Neuron (in vitro differentiated cells): ENCODE data around the gene INTS2.
"Not testable (repeated sequence)": the region's sequence is repeated elsewhere in the genome, so short reads cannot be mapped to it uniquely, and the experiment has no call there.

Source experiments
- H2AFZ ChIP-seq: one replicate; pipeline ENCODE4 v1.6.1; 2013; ENCODE audit warnings: low read depth, mild to moderate bottlenecking, inconsistent platforms, low read length, moderate library complexity
- H3K27me3 ChIP-seq: one replicate; pipeline ENCODE4 v1.6.1; 2013; ENCODE audit warnings: low read length; ENCODE audit not compliant: insufficient read depth
- H3K36me3 ChIP-seq: one replicate; pipeline ENCODE4 v1.6.1; 2013; ENCODE audit warnings: low read length; ENCODE audit not compliant: insufficient read depth
- H3K4me1 ChIP-seq: one replicate; pipeline ENCODE4 v1.6.1; 2013; ENCODE audit warnings: low read length; ENCODE audit not compliant: insufficient read depth
- H3K4me3 ChIP-seq: 2 replicates; pipeline ENCODE4 v1.5.1; 2013; ENCODE audit warnings: mild to moderate bottlenecking, low read length, moderate library complexity
- H3K9me3 ChIP-seq: one replicate; pipeline ENCODE4 v1.6.1; 2013; ENCODE audit warnings: low read length

Gene INTS2

GRCh38 chr17:61836266-61837174 lies 91.3 kb downstream of the INTS2 start:
- Histone ChIP-seq H2AFZ (no peak overlapping the region), H3K9me3 (no peaks in the 10 kb centered on the region), H3K36me3 (peaks cover 4% of the 10 kb centered on the region)

GRCh38 chr17:61835606-61836005 lies 92.2 kb downstream of the INTS2 start:
- H2AFZ ChIP-seq, result no peak overlapping the region
- no peak overlapping the region for H3K4me3 ChIP-seq
- H3K27me3 ChIP-seq, result no peaks in the 10 kb centered on the region
- H3K36me3 ChIP-seq, result peaks cover 3% of the 10 kb centered on the region
- H3K9me3 ChIP-seq, result no peaks in the 10 kb centered on the region
- H3K4me1 ChIP-seq, result no peaks in the 10 kb centered on the region

More at GRCh38 chr17:61836266-61837174, 91.3 kb downstream of the INTS2 start:
- Histone ChIP-seq H3K27me3 (no peaks in the 10 kb centered on the region), H3K4me1 (no peaks in the 10 kb centered on the region), H3K4me3 (no peak overlapping the region)

- Histone ChIP-seq H3K9me3 (no peaks in the 10 kb centered on the region), H3K4me1 (no peaks in the 10 kb centered on the region), H3K4me3 (no peak overlapping the region), H3K27me3 (no peaks in the 10 kb centered on the region), H2AFZ (no peak overlapping the region), H3K36me3 (peaks cover 3% of the 10 kb centered on the region)
Measured at GRCh38 chr17:61834610-61835009, 93.2 kb downstream of the INTS2 start.

GRCh38 chr17:61833536-61834193 lies 94.1 kb downstream of the INTS2 start:
- Histone ChIP-seq H3K27me3 (no peaks in the 10 kb centered on the region), H3K4me1 (no peaks in the 10 kb centered on the region), H3K36me3 (peaks cover 5% of the 10 kb centered on the region), H2AFZ (no peak overlapping the region), H3K9me3 (no peaks in the 10 kb centered on the region), H3K4me3 (no peak overlapping the region)

GRCh38 chr17:61832463-61832862 lies 95.3 kb downstream of the INTS2 start:
- Histone ChIP-seq H2AFZ (no peak overlapping the region), H3K27me3 (no peaks in the 10 kb centered on the region), H3K4me3 (no peak overlapping the region), H3K9me3 (peaks cover 7% of the 10 kb centered on the region), H3K4me1 (no peaks in the 10 kb centered on the region), H3K36me3 (peaks cover 10% of the 10 kb centered on the region)

- Histone ChIP-seq H3K27me3 (no peaks in the 10 kb centered on the region), H3K36me3 (peaks cover 10% of the 10 kb centered on the region), H2AFZ (no peak overlapping the region), H3K4me1 (no peaks in the 10 kb centered on the region), H3K9me3 (peaks cover 8% of the 10 kb centered on the region), H3K4me3 (no peak overlapping the region)
Measured at GRCh38 chr17:61831099-61831498, 96.7 kb downstream of the INTS2 start.

GRCh38 chr17:61828694-61829093 lies 99.1 kb downstream of the INTS2 start:
- Histone ChIP-seq H2AFZ (no peak overlapping the region), H3K9me3 (peaks cover 9% of the 10 kb centered on the region), H3K4me1 (no peaks in the 10 kb centered on the region), H3K36me3 (peaks cover 12% of the 10 kb centered on the region), H3K4me3 (no peak overlapping the region), H3K27me3 (no peaks in the 10 kb centered on the region)

- peaks cover 12% of the 10 kb centered on the region for H3K36me3 ChIP-seq
- no peaks in the 10 kb centered on the region for H3K27me3 ChIP-seq
- H3K4me3 ChIP-seq, result no peak overlapping the region
- peaks cover 9% of the 10 kb centered on the region for H3K9me3 ChIP-seq
- no peaks in the 10 kb centered on the region for H3K4me1 ChIP-seq
- no peak overlapping the region for H2AFZ ChIP-seq
Measured at GRCh38 chr17:61827649-61828395, 100.0 kb downstream of the INTS2 start.

- H3K4me1 ChIP-seq, H3K27me3 ChIP-seq, H3K4me3 ChIP-seq, H2AFZ ChIP-seq, H3K9me3 ChIP-seq: not testable (repeated sequence)
- peaks cover 16% of the 10 kb centered on the region for H3K36me3 ChIP-seq
Measured at GRCh38 chr17:61826866-61827265, 100.9 kb downstream of the INTS2 start.

- not testable (repeated sequence) for H2AFZ ChIP-seq, H3K27me3 ChIP-seq, H3K9me3 ChIP-seq, H3K4me1 ChIP-seq, H3K4me3 ChIP-seq
- peaks cover 20% of the 10 kb centered on the region for H3K36me3 ChIP-seq
Measured at GRCh38 chr17:61826198-61826597, 101.6 kb downstream of the INTS2 start.

GRCh38 chr17:61825448-61826137 lies 102.2 kb downstream of the INTS2 start:
- Histone ChIP-seq H3K27me3 (no peaks in the 10 kb centered on the region), H3K36me3 (peaks cover 17% of the 10 kb centered on the region), H3K4me3 (no peak overlapping the region), H3K9me3 (peaks cover 9% of the 10 kb centered on the region), H2AFZ (no peak overlapping the region), H3K4me1 (no peaks in the 10 kb centered on the region)

- Histone ChIP-seq H3K4me3 (no peak overlapping the region), H3K9me3 (peaks cover 5% of the 10 kb centered on the region), H3K27me3 (no peaks in the 10 kb centered on the region), H3K4me1 (no peaks in the 10 kb centered on the region), H3K36me3 (peaks cover 16% of the 10 kb centered on the region), H2AFZ (no peak overlapping the region)
Measured at GRCh38 chr17:61822326-61823285, 105.2 kb downstream of the INTS2 start.
